ENCODE results near the gene OR52H1.

Gene OR52H1

GRCh38 chr11:5527716-5528115 is 20.6 kb downstream of the OR52H1 start:
- no peak for TF ChIP-seq FOXP2 (optimal IDR thresholded peaks at IDR 0.05; ENCODE audit: borderline replicate concordance, extremely low read depth, extremely low read length, insufficient read depth)
- TF ChIP-seq SIN3A (IDR thresholded peaks at IDR 0.05; ENCODE audit: borderline replicate concordance, insufficient read depth, low read length) = no peak
- TF ChIP-seq REST (IDR thresholded peaks at IDR 0.05; ENCODE audit: insufficient read depth in 1 of 2, low read depth in 2 of 2, low read length in 2 of 2) = no peak
- TF ChIP-seq POLR2AphosphoS5 (IDR thresholded peaks at IDR 0.05; ENCODE audit: low read depth, low read length) = no peak
- TF ChIP-seq TAF1 (IDR thresholded peaks at IDR 0.05; ENCODE audit: borderline replicate concordance, insufficient read depth, low read length) = no peak

GRCh38 chr11:5524756-5525155 is 23.6 kb downstream of the OR52H1 start:
- no peak for TF ChIP-seq SIN3A (IDR thresholded peaks at IDR 0.05; ENCODE audit: borderline replicate concordance, insufficient read depth, low read length)
- TF ChIP-seq POLR2AphosphoS5 (IDR thresholded peaks at IDR 0.05; ENCODE audit: low read depth, low read length) = no peak
- TF ChIP-seq REST (IDR thresholded peaks at IDR 0.05; ENCODE audit: insufficient read depth in 1 of 2, low read depth in 2 of 2, low read length in 2 of 2) = no peak
- TF ChIP-seq TAF1 (IDR thresholded peaks at IDR 0.05; ENCODE audit: borderline replicate concordance, insufficient read depth, low read length) = no peak
- no peak for TF ChIP-seq FOXP2 (optimal IDR thresholded peaks at IDR 0.05; ENCODE audit: borderline replicate concordance, extremely low read depth, extremely low read length, insufficient read depth)

- TF ChIP-seq POLR2AphosphoS5 (IDR thresholded peaks at IDR 0.05; ENCODE audit: low read depth, low read length) (no peak), FOXP2 (optimal IDR thresholded peaks at IDR 0.05; ENCODE audit: borderline replicate concordance, extremely low read depth, extremely low read length, insufficient read depth) (no peak), REST (IDR thresholded peaks at IDR 0.05; ENCODE audit: insufficient read depth in 1 of 2, low read depth in 2 of 2, low read length in 2 of 2) (no peak), SIN3A (IDR thresholded peaks at IDR 0.05; ENCODE audit: borderline replicate concordance, insufficient read depth, low read length) (no peak), TAF1 (IDR thresholded peaks at IDR 0.05; ENCODE audit: borderline replicate concordance, insufficient read depth, low read length) (no peak)
Observed at GRCh38 chr11:5522308-5522707, 26.0 kb downstream of the OR52H1 start.

- no peak for TF ChIP-seq SIN3A (IDR thresholded peaks at IDR 0.05; ENCODE audit: borderline replicate concordance, insufficient read depth, low read length)
- TF ChIP-seq FOXP2 (optimal IDR thresholded peaks at IDR 0.05; ENCODE audit: borderline replicate concordance, extremely low read depth, extremely low read length, insufficient read depth) = no peak
- no peak for TF ChIP-seq POLR2AphosphoS5 (IDR thresholded peaks at IDR 0.05; ENCODE audit: low read depth, low read length)
- no peak for TF ChIP-seq REST (IDR thresholded peaks at IDR 0.05; ENCODE audit: insufficient read depth in 1 of 2, low read depth in 2 of 2, low read length in 2 of 2)
- no peak for TF ChIP-seq TAF1 (IDR thresholded peaks at IDR 0.05; ENCODE audit: borderline replicate concordance, insufficient read depth, low read length)
Observed at GRCh38 chr11:5521540-5521939, 26.8 kb downstream of the OR52H1 start.

- TF ChIP-seq SIN3A (IDR thresholded peaks at IDR 0.05; ENCODE audit: borderline replicate concordance, insufficient read depth, low read length) = no peak
Observed at GRCh38 chr11:5516599-5516998, 31.7 kb downstream of the OR52H1 start, which contains the start of gene UBQLNL. Gene UBQLNL (minus strand): TSS chr11:5516699. CDS start chr11:5516441, 258 bp downstream.
